Osteoblast (primary cell): ENCODE results near the gene FOXL3. TPM values are rescaled to one million over a fixed set of nuclear protein-coding genes. Genes with fewer than 3 reads are reported as not detected.

ENCODE experiments used
- DNase-seq: peaks from one replicate; pipeline ENCODE4 v3.0.0; 2011; ENCODE audit warnings: low spot score, mixed read lengths; ENCODE audit not compliant: insufficient read length; ENCODE audit errors: missing footprints
- H2AFZ ChIP-seq: 2 replicates; pipeline ENCODE4 v1.6.0; 2011; ENCODE audit warnings: mild to moderate bottlenecking, low read length
- H3K27ac ChIP-seq: 2 replicates; pipeline ENCODE4 v1.5.1; 2011; ENCODE audit warnings: mild to moderate bottlenecking, low read depth, low read length, moderate library complexity
- H3K27me3 ChIP-seq: 2 replicates; pipeline ENCODE4 v1.6.0; 2012; ENCODE audit warnings: mild to moderate bottlenecking, control low read depth, inconsistent platforms, low read length, moderate library complexity; ENCODE audit not compliant: insufficient read depth
- H3K36me3 ChIP-seq: 2 replicates; pipeline ENCODE4 v1.5.1; 2011; ENCODE audit warnings: mild to moderate bottlenecking, low read length, control low read depth, moderate library complexity; ENCODE audit not compliant: insufficient read depth
- H3K4me1 ChIP-seq: 2 replicates; pipeline ENCODE4 v1.5.1; 2011; ENCODE audit warnings: mild to moderate bottlenecking, low read length, control low read depth, moderate library complexity; ENCODE audit not compliant: insufficient read depth
- H3K4me2 ChIP-seq: 2 replicates; pipeline ENCODE4 v1.6.0; 2011; ENCODE audit warnings: mild to moderate bottlenecking, low read length; ENCODE audit not compliant: insufficient read depth
- H3K4me3 ChIP-seq: fragments of 200-600 bp; sonication (generic); 3 replicates; pipeline ENCODE4 v1.5.1; 2012; ENCODE audit warnings: mild to moderate bottlenecking, low read length, inconsistent platforms; ENCODE audit not compliant: insufficient read depth
- H3K79me2 ChIP-seq: 2 replicates; pipeline ENCODE4 v1.6.0; 2012; ENCODE audit warnings: mild to moderate bottlenecking, low read length, control low read depth, inconsistent platforms; ENCODE audit not compliant: insufficient read depth
- H3K9me3 ChIP-seq: 2 replicates; pipeline ENCODE4 v1.5.1; 2011; ENCODE audit warnings: low read depth, low read length, control low read depth
- H4K20me1 ChIP-seq: 2 replicates; pipeline ENCODE4 v1.6.0; 2012; ENCODE audit warnings: mild to moderate bottlenecking, low read length, control low read depth; ENCODE audit not compliant: insufficient read depth
- CTCF ChIP-seq: IDR thresholded peaks from 2 replicates; pipeline ENCODE4 v1.5.1; 2011; ENCODE audit warnings: mild to moderate bottlenecking, low read depth, low read length, moderate library complexity; ENCODE audit errors: extremely low read depth
- total RNA-seq: library from RNA; depleted of rRNA; stranded (reverse); fragments of >200 nt; gene quantifications from 2 replicates; pipeline ENCODE4 v1.2.3, GENCODE V29; 2012

Gene FOXL3
- total RNA-seq, 1 donor, result not detected

GRCh38 chr7:336810-337566 lies 47.0 kb downstream of the FOXL3 start:
- H4K20me1 ChIP-seq, result no peaks in the 10 kb centered on the region
- no peaks in the 10 kb centered on the region for H3K36me3 ChIP-seq
- H3K4me1 ChIP-seq, result peaks cover 7% of the 10 kb centered on the region
- no peaks in the 10 kb centered on the region for H3K9me3 ChIP-seq
- no peak overlapping the region for H2AFZ ChIP-seq
- no peak overlapping the region for H3K27ac ChIP-seq
- no peaks in the 10 kb centered on the region for H3K79me2 ChIP-seq
- no peak overlapping the region for H3K4me3 ChIP-seq
- peaks cover 14% of the 10 kb centered on the region for H3K27me3 ChIP-seq
- DNase-seq, result peak; percentile 81
- H3K4me2 ChIP-seq, result no peak overlapping the region
- TF ChIP-seq CTCF, result no peak

- H3K4me2 ChIP-seq, result no peak overlapping the region
- TF ChIP-seq CTCF, result no peak
- DNase-seq, result peak; percentile 71
Observed at GRCh38 chr7:337567-337951, 47.6 kb downstream of the FOXL3 start.

GRCh38 chr7:338295-339061 lies 48.5 kb downstream of the FOXL3 start:
- H3K79me2 ChIP-seq, result no peaks in the 10 kb centered on the region
- DNase-seq, result peak; percentile 63
- no peaks in the 10 kb centered on the region for H3K36me3 ChIP-seq
- H4K20me1 ChIP-seq, result no peaks in the 10 kb centered on the region
- H3K4me2 ChIP-seq, result no peak overlapping the region
- peaks cover 14% of the 10 kb centered on the region for H3K27me3 ChIP-seq
- no peaks in the 10 kb centered on the region for H3K4me1 ChIP-seq
- H3K27ac ChIP-seq, result no peak overlapping the region
- no peak overlapping the region for H3K4me3 ChIP-seq
- no peak overlapping the region for H2AFZ ChIP-seq
- H3K9me3 ChIP-seq, result no peaks in the 10 kb centered on the region
- no peak for TF ChIP-seq CTCF

More at GRCh38 chr7:337567-337951, 47.6 kb downstream of the FOXL3 start:
- no peaks in the 10 kb centered on the region for H3K9me3 ChIP-seq
- no peak overlapping the region for H2AFZ ChIP-seq
- no peak overlapping the region for H3K4me3 ChIP-seq
- peaks cover 14% of the 10 kb centered on the region for H3K27me3 ChIP-seq
- H3K27ac ChIP-seq, result no peak overlapping the region
- peaks cover 7% of the 10 kb centered on the region for H3K4me1 ChIP-seq
- no peaks in the 10 kb centered on the region for H4K20me1 ChIP-seq
- no peaks in the 10 kb centered on the region for H3K36me3 ChIP-seq
- H3K79me2 ChIP-seq, result no peaks in the 10 kb centered on the region

GRCh38 chr7:339062-339342 lies 49.0 kb downstream of the FOXL3 start:
- DNase-seq, result peak; percentile 61
- Histone ChIP-seq H4K20me1 (no peaks in the 10 kb centered on the region), H3K9me3 (no peaks in the 10 kb centered on the region), H3K27ac (no peak overlapping the region), H3K27me3 (peaks cover 14% of the 10 kb centered on the region), H3K4me1 (no peaks in the 10 kb centered on the region), H3K4me3 (no peak overlapping the region), H3K36me3 (no peaks in the 10 kb centered on the region), H2AFZ (no peak overlapping the region), H3K79me2 (no peaks in the 10 kb centered on the region), H3K4me2 (no peak overlapping the region)
- TF ChIP-seq CTCF, result no peak
